HG02943 (cell line): Measurements from ENCODE around the gene RGS2.

Source experiments
- ATAC-seq: cut with Tn5 transposase; IDR thresholded peaks from one replicate; pipeline ENCODE4 v1.9.1; 2021; ENCODE audit warnings: mild to moderate bottlenecking, low read depth, moderate library complexity; ENCODE audit not compliant: unreplicated experiment

The RGS2 gene

DNA sequence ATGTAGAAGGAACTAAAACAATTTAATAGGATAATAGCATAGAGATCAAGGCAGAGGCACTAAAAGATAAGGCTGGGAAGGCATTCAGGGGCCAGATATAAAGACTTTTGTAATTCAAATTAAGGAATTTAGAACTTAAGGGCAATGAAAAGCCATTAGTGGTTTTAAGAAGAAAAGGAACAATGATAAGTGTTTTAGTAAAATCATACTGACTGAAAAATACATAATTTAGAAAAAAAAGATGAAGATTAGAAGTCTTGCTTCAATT lies 14.1 kb upstream of the RGS2 start:
- no peak for ATAC-seq

DNA sequence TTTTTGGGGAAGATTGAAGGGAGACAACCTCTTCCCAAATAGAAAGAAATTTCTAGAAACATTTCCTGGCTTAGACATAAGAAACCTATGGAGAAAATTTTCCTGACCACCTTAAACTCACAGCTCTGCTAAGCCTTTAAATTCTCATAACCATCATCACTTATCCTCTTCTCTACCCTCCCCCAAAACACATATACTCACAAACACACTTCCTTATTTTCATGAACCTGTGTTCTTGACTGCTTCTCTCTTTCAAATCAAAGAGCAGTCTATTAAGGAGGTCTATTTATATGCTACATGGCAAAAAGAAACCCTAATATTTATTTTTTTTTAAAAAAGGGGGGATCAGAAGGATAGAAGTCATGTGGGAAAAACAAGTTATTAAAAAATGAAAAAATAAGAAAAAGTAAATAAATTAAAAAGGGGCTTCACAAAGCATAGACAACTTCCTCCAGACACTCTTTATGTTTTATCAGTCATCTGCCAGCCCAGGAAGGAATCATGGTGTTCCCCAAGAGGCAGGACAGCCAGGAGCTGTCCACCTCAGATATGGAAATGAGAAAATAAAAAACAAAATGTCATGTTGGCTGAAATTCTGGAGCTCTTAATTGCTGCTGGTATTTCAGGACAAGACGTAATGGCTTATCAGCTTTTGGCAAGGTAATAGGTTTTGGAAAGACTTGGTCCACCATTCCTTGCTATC lies 12.8 kb upstream of the RGS2 start:
- ATAC-seq, result no peak

DNA sequence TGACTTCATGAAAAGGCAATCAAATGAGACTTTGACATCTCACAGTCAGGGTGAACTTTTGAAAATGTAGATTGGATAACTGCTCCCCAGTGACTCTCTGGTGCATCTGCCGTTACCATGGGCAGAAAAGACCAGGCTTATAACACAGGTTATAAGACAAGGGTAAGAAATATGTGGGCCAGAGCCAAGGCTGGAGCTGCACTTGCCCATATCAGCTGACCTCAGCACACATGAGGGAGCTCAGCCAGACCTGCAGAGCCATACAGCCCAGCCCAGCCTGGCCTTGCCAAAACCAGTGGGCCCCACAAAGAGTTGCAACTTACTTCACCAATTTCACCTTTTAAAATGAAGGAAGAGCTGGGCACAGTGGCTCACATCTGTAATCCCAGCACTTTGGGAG lies 11.7 kb upstream of the RGS2 start:
- no peak for ATAC-seq

DNA sequence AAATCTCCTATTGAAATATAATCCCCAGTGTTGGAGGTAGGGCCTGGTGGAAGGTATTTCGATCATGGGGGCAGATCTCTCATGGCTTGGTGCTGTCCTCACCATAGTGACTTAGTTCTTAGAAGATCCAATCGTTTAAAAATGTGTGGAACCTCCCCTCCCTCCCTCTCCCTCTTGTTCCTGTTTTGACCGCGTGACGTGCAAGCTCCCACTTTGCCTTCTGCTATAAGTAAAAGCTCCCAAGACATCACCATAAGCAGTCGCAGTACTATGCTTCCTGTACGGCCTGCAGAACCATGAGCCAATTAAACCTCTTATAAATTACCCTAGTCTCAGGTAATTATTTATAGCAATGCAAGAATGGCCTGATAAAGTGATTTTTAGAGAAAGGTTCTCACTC lies 10.9 kb upstream of the RGS2 start:
- no peak for ATAC-seq

DNA sequence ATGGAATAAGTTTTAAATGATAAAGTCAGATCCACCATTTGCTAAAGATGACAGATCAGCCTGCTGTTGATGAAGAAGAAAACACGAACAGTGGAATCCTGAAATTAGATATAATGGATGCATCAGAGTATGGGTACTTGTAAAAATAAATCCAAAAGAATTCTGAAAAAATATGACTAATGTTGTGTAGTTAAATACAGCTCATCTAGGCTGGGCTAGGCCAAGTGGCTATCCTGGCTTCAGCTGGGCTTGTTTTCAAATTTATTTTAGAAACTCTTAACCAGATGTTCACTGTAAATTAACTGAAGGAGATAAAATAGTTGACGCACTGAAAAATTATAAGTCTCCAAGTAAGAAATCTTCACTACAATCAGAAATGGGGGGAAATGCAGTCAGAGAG lies 7.4 kb upstream of the RGS2 start:
- no peak for ATAC-seq

DNA sequence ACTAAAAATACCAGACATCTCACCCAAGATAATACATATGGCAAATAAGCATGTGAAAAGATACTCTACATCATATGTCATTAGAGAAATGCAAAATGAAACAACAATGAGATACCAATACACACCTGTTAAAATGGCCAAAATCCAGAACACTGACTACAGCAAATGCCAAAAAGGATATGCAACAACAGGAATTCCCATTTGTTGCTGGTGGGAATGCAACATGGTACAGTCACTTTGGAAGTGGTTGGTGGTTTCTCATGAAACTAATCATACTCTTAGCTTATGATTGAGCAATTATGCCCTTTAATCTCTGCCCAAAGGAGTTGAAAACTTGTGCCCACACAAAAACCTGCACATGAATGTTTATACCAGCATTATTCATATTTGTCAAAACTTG lies 6.4 kb upstream of the RGS2 start:
- ATAC-seq, result no peak

DNA sequence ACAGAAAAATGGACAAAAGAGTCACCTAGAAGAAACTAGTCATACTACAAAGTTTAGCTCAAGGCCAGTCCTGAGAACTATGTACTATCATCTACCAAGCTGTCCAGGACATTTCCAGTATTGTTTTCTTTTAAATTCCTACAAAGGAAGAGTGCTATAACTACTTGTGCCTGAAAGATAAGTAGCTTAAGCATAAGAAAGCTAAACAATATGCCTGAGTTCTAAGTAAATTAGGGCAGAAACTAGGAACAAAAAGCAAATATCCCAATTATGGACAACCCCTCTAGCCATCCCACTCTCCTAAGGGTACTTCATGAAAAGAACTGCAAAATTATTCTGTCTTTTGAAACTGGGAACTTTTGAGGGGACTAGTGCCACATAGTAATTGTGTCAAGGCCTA lies 5.3 kb upstream of the RGS2 start:
- ATAC-seq, result no peak

DNA sequence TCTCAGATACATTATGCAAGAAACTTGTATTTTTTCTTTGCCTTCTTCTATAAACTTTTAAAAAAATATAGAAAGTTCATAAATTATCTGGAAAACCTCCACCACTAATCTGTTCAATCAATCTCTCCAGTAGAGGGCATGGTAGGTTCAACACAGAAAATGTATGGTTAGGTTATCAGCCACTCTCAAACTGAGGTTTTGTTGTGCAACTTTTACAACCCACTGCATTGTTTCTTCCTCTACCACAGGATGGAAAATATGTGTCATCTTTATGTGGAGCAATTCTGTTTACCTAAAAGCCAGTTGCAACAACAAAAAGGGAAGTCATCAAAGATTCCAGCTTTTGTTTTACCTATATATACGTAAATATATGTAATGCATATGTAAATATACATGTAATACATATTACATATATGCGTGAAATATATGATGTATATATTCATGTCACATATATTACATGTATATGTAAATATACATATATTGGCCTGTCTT lies 3.0 kb upstream of the RGS2 start:
- peak; percentile 22 for ATAC-seq

DNA sequence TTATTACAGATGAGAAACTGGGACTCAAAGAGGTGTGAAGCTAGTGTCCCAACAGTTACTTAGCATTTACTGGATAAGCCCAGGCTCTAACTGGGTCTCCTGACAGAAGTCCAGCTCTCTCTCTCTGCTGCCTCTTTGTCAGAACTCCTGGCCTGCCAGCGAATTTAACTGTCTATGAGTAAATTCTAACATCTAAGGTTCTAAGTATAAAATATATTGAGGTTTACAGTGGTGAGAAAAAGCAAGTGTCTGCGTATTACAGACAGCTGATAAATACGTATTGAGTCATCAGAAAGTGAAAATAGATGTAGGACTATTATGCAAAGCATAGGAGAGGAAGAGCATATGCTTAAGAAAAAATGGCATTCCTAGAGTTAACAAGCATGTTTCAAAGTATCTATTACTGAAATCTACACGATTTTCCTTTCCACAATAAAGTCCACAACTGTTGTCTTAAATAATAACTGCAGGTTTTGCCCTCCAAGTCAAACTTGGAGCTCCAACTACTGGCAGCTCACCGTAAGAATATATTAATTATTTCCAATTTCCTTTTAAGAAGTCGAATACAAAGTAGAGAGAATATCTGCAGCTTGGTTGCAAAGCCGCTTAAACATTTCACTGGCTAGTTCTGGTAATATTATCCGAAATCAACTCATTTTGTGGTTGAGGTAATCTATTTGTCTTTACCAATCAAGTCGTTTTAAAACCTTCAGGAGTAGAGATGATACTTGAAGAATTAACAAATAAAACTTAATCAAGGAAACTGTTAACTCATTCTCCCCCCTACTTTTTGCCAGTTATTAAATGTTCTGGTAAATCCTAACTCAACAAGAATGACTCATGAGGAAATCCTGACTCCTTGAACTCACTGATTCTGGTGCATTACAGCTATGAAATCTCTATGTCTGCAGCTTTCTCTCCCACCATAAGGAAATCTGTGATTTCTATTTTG lies 1.4 kb upstream of the RGS2 start:
- peak; percentile 27 for ATAC-seq

DNA sequence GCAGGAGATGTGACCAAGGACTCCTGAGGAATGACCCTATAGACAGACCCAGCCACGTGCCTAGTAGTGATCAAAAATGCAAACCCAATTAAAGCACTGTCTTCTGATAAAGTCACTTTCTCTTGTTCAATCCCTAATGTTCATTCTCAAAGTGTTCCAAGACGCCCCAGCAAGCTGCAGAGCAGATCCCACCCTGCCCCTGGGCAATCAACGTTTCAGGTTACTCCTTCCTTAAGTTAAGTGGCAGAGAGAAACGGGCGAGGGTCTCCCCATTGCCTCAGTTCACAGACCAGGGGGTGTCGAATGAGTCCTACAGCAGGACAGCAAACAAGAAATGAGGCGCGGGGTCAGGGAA lies 699 bp upstream of the RGS2 start:
- no peak for ATAC-seq

DNA sequence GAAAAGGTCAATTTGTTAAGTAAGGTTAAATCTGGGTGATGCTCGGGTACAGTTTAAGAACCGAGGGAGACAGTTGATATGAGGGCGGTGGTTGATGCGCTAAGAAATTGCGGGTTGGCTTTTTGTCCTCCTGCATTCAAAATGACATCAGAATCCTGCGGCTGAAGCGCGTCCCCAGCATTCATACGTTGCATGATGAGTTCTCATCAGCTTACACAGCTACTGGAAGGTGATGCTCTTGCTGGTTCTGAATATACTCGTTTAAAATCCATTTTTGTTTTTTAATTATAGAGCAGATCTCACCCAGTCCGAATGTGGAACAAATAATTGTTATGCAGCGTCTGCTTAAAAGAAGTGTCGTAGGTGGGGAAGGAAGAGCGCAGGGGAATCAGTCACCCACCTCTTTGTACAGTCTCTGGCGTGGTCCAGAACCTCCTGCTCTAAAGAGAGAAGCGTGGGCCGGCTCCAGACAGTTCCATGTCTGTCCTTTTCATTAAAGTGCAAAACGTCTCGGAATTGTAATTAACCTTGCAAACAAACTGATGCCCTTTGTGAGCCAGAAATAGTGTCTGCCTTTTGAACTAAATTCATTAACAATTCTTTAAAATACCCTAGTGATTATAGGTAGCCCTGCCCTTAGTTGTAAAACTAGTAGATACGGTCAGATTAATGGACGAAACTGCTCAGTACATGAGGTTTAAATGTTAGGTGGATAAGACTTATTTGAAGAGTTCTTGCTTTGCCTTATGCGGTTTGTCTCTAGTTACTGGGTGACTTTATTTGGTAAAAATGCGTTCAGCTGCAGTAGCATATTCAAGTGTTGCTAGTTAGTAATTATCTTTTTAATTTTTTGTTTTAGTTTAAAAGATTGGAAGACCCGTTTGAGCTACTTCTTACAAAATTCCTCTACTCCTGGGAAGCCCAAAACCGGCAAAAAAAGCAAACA lies 741 bp downstream of the RGS2 start:
- peak; percentile 8 for ATAC-seq

DNA sequence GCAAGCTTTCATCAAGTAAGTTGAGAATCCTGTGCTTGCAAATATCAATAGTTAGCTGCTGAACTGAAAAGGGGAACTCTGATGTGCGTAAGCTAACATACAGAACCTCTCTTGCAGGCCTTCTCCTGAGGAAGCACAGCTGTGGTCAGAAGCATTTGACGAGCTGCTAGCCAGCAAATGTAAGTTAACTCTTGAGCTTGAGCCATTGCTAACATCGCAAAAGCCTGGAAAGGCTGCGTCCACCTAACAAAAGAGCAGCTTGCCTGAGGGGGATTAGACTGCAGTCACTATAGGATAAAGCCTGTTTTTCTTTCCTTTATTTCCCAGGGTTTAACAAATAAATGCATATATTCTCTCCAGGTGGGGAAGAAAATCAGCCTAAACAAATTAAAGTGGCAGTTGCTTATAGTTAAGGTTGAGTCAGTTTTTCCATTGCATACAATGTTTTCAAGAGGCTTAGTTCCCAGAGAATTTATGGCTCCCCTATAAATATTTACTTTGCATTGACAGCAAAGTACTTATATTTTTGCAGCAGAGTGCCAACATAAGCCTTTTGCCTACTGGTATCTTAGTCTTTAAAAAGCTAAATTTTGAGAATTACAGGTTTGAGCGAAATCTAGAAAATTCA lies 1.5 kb downstream of the RGS2 start:
- ATAC-seq, result peak; percentile 17

DNA sequence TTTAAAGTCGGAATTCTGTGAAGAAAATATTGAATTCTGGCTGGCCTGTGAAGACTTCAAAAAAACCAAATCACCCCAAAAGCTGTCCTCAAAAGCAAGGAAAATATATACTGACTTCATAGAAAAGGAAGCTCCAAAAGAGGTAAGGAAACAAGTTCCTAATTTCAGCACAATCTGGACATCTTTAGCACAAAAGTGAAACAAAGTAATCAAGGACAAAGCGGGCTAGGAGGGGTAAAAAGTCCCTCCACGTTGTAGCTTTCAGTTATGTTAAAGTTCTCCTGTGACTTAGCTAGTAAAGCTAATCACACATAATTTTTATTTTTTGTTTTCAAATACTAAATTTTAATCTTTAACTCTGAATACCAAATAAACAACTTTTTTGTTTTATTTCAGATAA lies 2.2 kb downstream of the RGS2 start:
- no peak for ATAC-seq

DNA sequence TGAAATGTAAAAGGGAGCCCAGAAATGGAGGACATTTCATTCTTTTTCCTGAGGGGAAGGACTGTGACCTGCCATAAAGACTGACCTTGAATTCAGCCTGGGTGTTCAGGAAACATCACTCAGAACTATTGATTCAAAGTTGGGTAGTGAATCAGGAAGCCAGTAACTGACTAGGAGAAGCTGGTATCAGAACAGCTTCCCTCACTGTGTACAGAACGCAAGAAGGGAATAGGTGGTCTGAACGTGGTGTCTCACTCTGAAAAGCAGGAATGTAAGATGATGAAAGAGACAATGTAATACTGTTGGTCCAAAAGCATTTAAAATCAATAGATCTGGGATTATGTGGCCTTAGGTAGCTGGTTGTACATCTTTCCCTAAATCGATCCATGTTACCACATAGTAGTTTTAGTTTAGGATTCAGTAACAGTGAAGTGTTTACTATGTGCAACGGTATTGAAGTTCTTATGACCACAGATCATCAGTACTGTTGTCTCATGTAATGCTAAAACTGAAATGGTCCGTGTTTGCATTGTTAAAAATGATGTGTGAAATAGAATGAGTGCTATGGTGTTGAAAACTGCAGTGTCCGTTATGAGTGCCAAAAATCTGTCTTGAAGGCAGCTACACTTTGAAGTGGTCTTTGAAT lies 2.9 kb downstream of the RGS2 start:
- ATAC-seq, result no peak

DNA sequence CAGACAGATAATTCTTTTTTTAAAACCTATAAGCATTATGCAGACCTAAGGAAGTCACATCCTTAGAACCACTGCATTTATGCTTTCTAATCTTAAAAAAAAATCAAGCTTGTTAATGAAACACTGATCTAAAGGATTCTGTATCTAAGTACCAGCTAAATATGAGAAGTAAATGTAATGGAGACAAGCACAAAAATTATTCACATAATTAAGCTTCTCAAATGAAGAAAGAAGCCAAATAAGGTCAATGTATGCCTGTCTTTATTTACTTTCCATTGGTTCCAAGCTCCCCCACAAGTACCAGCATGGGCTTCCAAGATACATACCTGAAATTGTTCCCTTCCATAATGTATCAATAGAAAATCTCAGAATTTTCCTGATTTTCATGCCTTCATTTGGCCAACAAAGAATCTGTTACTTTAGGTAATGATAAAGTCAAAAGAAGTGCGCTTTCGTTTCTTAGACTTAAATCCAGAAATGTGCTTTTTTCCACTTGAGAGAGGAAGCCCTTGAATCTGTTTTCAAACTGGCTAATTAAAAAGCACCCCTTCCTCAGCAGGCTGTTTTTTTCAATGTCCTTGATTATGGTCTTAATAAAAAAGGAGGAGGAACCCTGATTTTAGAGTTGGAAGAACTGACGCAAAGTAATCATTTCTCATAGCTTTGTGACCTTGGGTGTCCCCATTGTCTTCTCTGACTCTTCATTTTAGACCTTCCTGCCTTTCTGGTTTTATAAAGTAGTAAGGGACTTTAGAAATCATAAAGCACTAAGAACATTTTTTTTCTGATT lies 3.8 kb downstream of the RGS2 start:
- ATAC-seq, result no peak

DNA sequence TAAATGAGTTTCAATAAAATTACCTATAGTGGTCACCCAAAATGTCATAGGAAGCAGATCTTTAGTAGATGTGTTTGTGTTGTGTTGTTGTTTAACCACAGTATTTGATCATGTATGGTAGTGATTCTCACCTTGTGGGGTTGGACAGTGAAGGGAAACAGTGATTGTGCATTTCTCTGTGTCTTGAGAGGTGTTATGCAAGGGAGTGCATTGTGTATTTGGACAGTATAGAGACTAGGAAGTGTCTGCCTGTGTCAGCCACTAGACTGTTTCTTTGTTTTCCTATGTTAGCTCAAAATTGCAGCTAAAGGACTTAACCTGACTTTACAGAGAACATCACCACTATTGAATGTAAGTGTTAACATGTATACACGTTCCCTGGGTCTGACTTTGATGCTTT lies 6.0 kb downstream of the RGS2 start:
- no peak for ATAC-seq

DNA sequence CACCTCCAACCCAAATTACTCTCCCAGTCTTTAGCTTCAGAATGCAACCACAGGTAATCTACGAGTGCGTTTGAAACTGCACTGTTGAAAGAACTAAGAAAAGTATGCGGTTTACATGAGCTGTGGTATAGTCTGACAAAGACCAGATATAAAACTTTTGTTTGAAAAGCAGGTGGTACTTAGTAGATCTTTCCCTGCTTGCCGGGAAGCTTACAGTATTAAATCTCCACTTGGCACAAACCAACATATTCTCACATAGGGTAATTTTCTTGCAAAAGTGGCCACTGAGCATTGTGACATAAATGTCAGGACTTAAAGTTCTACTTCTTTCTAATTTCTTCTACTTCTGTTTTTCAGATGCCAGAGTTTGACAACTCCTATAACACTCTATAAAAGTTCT lies 8.4 kb downstream of the RGS2 start:
- ATAC-seq, result no peak

DNA sequence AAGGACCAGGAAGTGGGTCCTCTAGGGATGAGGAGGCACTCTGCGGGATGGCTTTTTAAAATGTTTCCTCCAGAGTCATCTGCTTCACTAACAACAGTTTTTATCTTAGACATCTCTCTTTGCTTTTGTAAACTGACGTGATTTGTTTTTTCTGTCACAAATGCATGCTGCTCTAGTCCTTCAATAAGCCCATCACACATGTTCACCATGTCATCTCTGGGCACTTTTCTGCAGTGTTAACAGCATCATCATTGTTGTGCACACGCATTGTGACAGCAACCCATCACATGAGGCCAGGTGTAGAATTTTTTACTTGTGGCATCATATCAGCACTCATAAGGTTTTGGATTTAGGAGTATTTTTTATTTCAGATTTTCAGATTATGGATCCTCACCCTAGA lies 12.5 kb downstream of the RGS2 start:
- ATAC-seq, result no peak

DNA sequence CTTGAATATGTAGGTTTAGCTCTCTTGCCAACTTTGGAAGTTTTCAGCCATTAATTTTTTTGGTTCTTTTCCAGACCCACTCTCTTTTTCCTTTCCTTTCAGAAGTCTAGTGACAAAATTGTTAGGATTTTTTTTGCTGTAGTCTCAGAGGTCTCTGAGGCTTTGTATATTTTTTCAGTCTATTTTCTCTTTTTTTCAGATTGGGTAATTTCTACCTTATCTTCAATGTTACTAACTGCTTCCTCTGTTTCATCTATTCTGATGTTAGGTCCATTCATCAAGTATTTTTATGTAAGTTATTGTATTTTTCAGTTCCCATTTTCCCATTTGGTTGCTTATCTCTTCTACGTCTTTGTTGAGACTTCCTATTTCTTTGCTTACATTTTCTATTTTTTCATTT lies 15.7 kb downstream of the RGS2 start:
- no peak for ATAC-seq
